ENCODE data around the gene CDH13. TPM values are rescaled to one million over a fixed set of nuclear protein-coding genes. Genes with fewer than 3 reads are reported as not detected.

The CDH13 gene
- total and polyA plus RNA-seq, 2 of the 8 experiments (the other 6 are each of a cell fraction or from before 2014, with no cell fraction given), result 2.3 to 2.4 TPM

- H2BK5ac ChIP-seq (ENCODE audit: low read depth, low read length), result no peak overlapping the region
- H3K14ac ChIP-seq (ENCODE audit: insufficient read length), result no peak overlapping the region
- TF ChIP-seq POLR2A (IDR thresholded peaks at IDR 0.05; ENCODE audit: control extremely low read depth in 1 of 2, low read depth in 2 of 2, low read length in 2 of 2) (no peak), USF2 (IDR thresholded peaks at IDR 0.05; ENCODE audit: low read length) (no peak), SRF (IDR thresholded peaks at IDR 0.05; ENCODE audit: low read depth, low read length) (no peak), NANOG (IDR thresholded peaks at IDR 0.05; ENCODE audit: insufficient read depth, low read depth, low read length, poor library complexity, severe bottlenecking) (no peak), SP2 (IDR thresholded peaks at IDR 0.05; ENCODE audit: low read length) (no peak), E2F6 (IDR thresholded peaks at IDR 0.05) (no peak)
- ChIA-PET POLR2A (ENCODE audit: partially characterized antibody) (no interaction called here), CTCF (ENCODE audit: partially characterized antibody) (no interaction called here)
- no peak overlapping the region; the same call in 1 of the 2 replicates for H2BK15ac ChIP-seq (ENCODE audit: low read length)
- no peaks in the 10 kb centered on the region for H3K27me3 ChIP-seq (replicated peaks in 1 of 4; ENCODE audit: control insufficient read depth in 3 of 4, extremely low read depth in 1 of 4, insufficient read depth in 3 of 4, low read length in 3 of 4)
- H3K36me3 ChIP-seq (ENCODE audit: control insufficient read depth in 2 of 4, insufficient read depth in 4 of 4, low read length in 3 of 4), result no peaks in the 10 kb centered on the region
- H2AK5ac ChIP-seq (ENCODE audit: low read depth, low read length), result no peak overlapping the region
- H3K4me2 ChIP-seq (ENCODE audit: insufficient read depth in 1 of 2, low read depth in 2 of 2, low read length in 2 of 2), result no peak overlapping the region
- H3K18ac ChIP-seq (ENCODE audit: extremely low read depth, low read length), result no peak overlapping the region
- no peak overlapping the region for H3K27ac ChIP-seq (ENCODE audit: low read depth, low read length)
- no peak overlapping the region for H3K56ac ChIP-seq (replicated peaks; ENCODE audit: insufficient read length, low read depth, low read length)
- H3K79me2 ChIP-seq (ENCODE audit: control insufficient read depth in 1 of 2, insufficient read depth in 2 of 2, low read length in 2 of 2), result no peaks in the 10 kb centered on the region
- H4K5ac ChIP-seq (ENCODE audit: insufficient read length, low read depth, low read length), result no peak overlapping the region
- H4K20me1 ChIP-seq (replicated peaks in 1 of 2; ENCODE audit: control insufficient read depth in 1 of 2, insufficient read depth in 2 of 2, low read length in 2 of 2), result no peaks in the 10 kb centered on the region
- no peak overlapping the region for H4K8ac ChIP-seq (ENCODE audit: extremely low read depth, insufficient read depth, low read length)
- H2BK120ac ChIP-seq (replicated peaks; ENCODE audit: low read depth, low read length), result no peak overlapping the region
- peaks cover 0 to 1% (median under 1%) of the 10 kb centered on the region in 4 experiments; a peak in 3 of 7 replicates for H3K4me1 ChIP-seq (replicated peaks in 1 of 4; ENCODE audit: control insufficient read depth in 3 of 4, insufficient read depth in 4 of 4, low read length in 3 of 4)
- H3K23me2 ChIP-seq (ENCODE audit: low read depth, low read length), result no peaks in the 10 kb centered on the region
- H3K79me1 ChIP-seq (ENCODE audit: low read depth, low read length), result no peaks in the 10 kb centered on the region
- 90% methylated on average over 9 of the region's 9 CpGs; no CpG with 5 or more reads in 1 of the 2 experiments for WGBS, 2 experiments (ENCODE audit: extremely low coverage in 1 of 2, insufficient coverage in 1 of 2, insufficient read length in 1 of 2, insufficient replicate concordance in 2 of 2, low coverage in 1 of 2, low lambda C conversion rate in 2 of 2, missing lambda C conversion rate in 1 of 2)
- no peak for FAIRE-seq
- no peak overlapping the region for H2BK20ac ChIP-seq (ENCODE audit: low read length)
- peak overlapping the region; percentile 52; the same call in 1 of the 2 replicates for H2BK12ac ChIP-seq (ENCODE audit: low read depth, low read length)
- H2AFZ ChIP-seq (ENCODE audit: low read length), result no peak overlapping the region
- H4K91ac ChIP-seq (replicated peaks; ENCODE audit: insufficient read length, low read length), result no peak overlapping the region
- H3K9me3 ChIP-seq (ENCODE audit: insufficient read depth in 2 of 2, low read depth in 1 of 2, low read length in 1 of 2), result no peaks in the 10 kb centered on the region
- no peak overlapping the region for H3K4me3 ChIP-seq (ENCODE audit: extremely low read depth in 1 of 4, insufficient read depth in 2 of 4, low read depth in 3 of 4, low read length in 4 of 4)
- DNase-seq (ENCODE audit: low read depth in 1 of 2, low spot score in 2 of 2), result no peak
- no peak overlapping the region for H3K9ac ChIP-seq (replicated peaks in 1 of 4; ENCODE audit: extremely low read depth in 1 of 4, low read depth in 3 of 4, low read length in 3 of 4)
- H3K23ac ChIP-seq (ENCODE audit: insufficient read length), result no peak overlapping the region
- no peak overlapping the region for H3K4ac ChIP-seq (replicated peaks; ENCODE audit: insufficient read length, low read depth, low read length)
Observed at GRCh38 chr16:83797013-83797412, 1170.2 kb downstream of the CDH13 start.
